NOMO-1 treated with DMSO at 0.1 percent for 48 hours (cell line): ENCODE data around the gene SPTLC3.

Experiments used
- DNase-seq: peaks from one replicate; lab custom pipeline; 2025; ENCODE audit not compliant: unreplicated experiment; lab: John Stamatoyannopoulos, UW

SPTLC3 gene

GRCh38 chr20:13028673-13029072 lies 19.9 kb downstream of the SPTLC3 start:
- no peak for DNase-seq

GRCh38 chr20:13029687-13030375 lies 21.1 kb downstream of the SPTLC3 start:
- no peak for DNase-seq

- no peak for DNase-seq
Measured at GRCh38 chr20:13031751-13032150, 23.0 kb downstream of the SPTLC3 start.

- DNase-seq: no peak
Measured at GRCh38 chr20:13034115-13034514, 25.3 kb downstream of the SPTLC3 start.

- DNase-seq: no peak
Measured at GRCh38 chr20:13034936-13035335, 26.2 kb downstream of the SPTLC3 start.

- DNase-seq: no peak
Measured at GRCh38 chr20:13035399-13036152, 26.8 kb downstream of the SPTLC3 start.

GRCh38 chr20:13037727-13038126 lies 29.0 kb downstream of the SPTLC3 start:
- DNase-seq: no peak

GRCh38 chr20:13041574-13042457 lies 33.0 kb downstream of the SPTLC3 start:
- DNase-seq: no peak

- no peak for DNase-seq
Measured at GRCh38 chr20:13042458-13042794, 33.7 kb downstream of the SPTLC3 start.

GRCh38 chr20:13046409-13046808 lies 37.6 kb downstream of the SPTLC3 start:
- DNase-seq: no peak

- no peak for DNase-seq
Measured at GRCh38 chr20:13054011-13054410, 45.2 kb downstream of the SPTLC3 start.

- no peak for DNase-seq
Measured at GRCh38 chr20:13058666-13059389, 50.1 kb downstream of the SPTLC3 start.

GRCh38 chr20:13059398-13060136 lies 50.8 kb downstream of the SPTLC3 start:
- no peak for DNase-seq

GRCh38 chr20:13060327-13060726 lies 51.6 kb downstream of the SPTLC3 start:
- no peak for DNase-seq

- DNase-seq: no peak
Measured at GRCh38 chr20:13061381-13061780, 52.6 kb downstream of the SPTLC3 start.

- DNase-seq: no peak
Measured at GRCh38 chr20:13062789-13063188, 54.0 kb downstream of the SPTLC3 start.

GRCh38 chr20:13068336-13068735 lies 59.6 kb downstream of the SPTLC3 start:
- no peak for DNase-seq

- DNase-seq: no peak
Measured at GRCh38 chr20:13081877-13082276, 73.1 kb downstream of the SPTLC3 start.

- DNase-seq: no peak
Measured at GRCh38 chr20:13082378-13082777, 73.6 kb downstream of the SPTLC3 start.

GRCh38 chr20:13085275-13085674 lies 76.5 kb downstream of the SPTLC3 start:
- no peak for DNase-seq
